GM19035 (cell line): ENCODE results near the gene CSH2.
A peak's percentile ranks its signal among the peaks of the same experiment; 100 is the strongest.

ENCODE experiments used
- ATAC-seq: cut with Tn5 transposase; IDR thresholded peaks from one replicate; pipeline ENCODE4 v1.9.1; 2021; ENCODE audit not compliant: unreplicated experiment

CSH2 gene

GRCh38 chr17:63835167-63835720 is 38.2 kb downstream of the CSH2 start:
- no peak for ATAC-seq

- ATAC-seq: peak; percentile 52
Measured at GRCh38 chr17:63834431-63835166, 38.9 kb downstream of the CSH2 start.

- ATAC-seq: no peak
Measured at GRCh38 chr17:63833741-63834373, 39.6 kb downstream of the CSH2 start.

GRCh38 chr17:63833026-63833740 is 40.3 kb downstream of the CSH2 start:
- ATAC-seq: no peak

- ATAC-seq: no peak
Measured at GRCh38 chr17:63832455-63832854, 41.0 kb downstream of the CSH2 start.

- ATAC-seq: no peak
Measured at GRCh38 chr17:63832014-63832413, 41.5 kb downstream of the CSH2 start.

GRCh38 chr17:63831505-63831904 is 42.0 kb downstream of the CSH2 start:
- no peak for ATAC-seq

- ATAC-seq: no peak
Measured at GRCh38 chr17:63830904-63831491, 42.5 kb downstream of the CSH2 start.

- ATAC-seq: no peak
Measured at GRCh38 chr17:63830278-63830677, 43.2 kb downstream of the CSH2 start.

GRCh38 chr17:63828936-63829335 is 44.5 kb downstream of the CSH2 start:
- no peak for ATAC-seq

- no peak for ATAC-seq
Measured at GRCh38 chr17:63827801-63828221, 45.7 kb downstream of the CSH2 start.

GRCh38 chr17:63827002-63827800 is 46.3 kb downstream of the CSH2 start, which contains the start of the genes FTSJ3 and PSMC5:
FTSJ3 (minus strand) TSS chr17:63827663; CDS start chr17:63826902, 761 bp downstream.
PSMC5 (plus strand) TSS chr17:63827431; CDS start chr17:63827491, 60 bp downstream.
- peak; percentile 87 for ATAC-seq

- ATAC-seq: no peak
Measured at GRCh38 chr17:63826468-63827001, 46.9 kb downstream of the CSH2 start.

GRCh38 chr17:63824362-63824761 is 49.1 kb downstream of the CSH2 start:
- no peak for ATAC-seq

GRCh38 chr17:63823659-63824331 is 49.7 kb downstream of the CSH2 start:
- no peak for ATAC-seq

- no peak for ATAC-seq
Measured at GRCh38 chr17:63822537-63822936, 50.9 kb downstream of the CSH2 start.
